KBM-7 (cell line): ENCODE measurements around the gene BTBD16.

ENCODE experiments used
- DNase-seq: peaks from one replicate; pipeline ENCODE4 v3.0.0-alpha.2; 2015
- in situ Hi-C: fragments of 300-500 bp; cut with MboI; formaldehyde crosslinking; loops from 2 replicates; pipeline ENCODE4 v1.14.3; 2020; ENCODE audit warnings: low sequenced_read_pairs, low pct_unique_long_range_greater_than_20kb, mixed read lengths

The BTBD16 gene

GRCh38 chr10:122380703-122381102 lies 109.6 kb downstream of the BTBD16 start:
- in situ Hi-C loops = no loop called here
- DNase-seq = no peak

- no peak for DNase-seq
- in situ Hi-C loops = no loop called here
Observed at GRCh38 chr10:122381680-122382079, 110.6 kb downstream of the BTBD16 start.

DNA sequence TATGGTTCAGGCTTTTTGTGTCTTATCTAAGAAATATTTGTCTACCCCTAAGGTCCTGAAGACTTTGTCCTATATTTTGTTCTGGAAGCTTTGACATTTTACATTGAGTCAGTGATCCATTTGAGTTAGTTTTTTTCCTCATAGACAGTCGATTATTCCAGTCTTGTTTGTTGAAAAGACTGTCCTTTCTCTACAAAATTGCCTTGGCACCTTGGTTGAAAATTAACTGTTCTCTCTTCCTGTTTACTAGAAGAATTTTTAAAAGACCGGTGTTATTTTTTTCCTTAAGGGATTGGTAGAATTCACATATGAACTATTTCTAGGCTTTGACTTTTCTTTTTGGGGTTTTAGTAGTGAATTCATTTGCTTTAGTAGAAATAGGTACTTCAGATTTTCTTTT lies 115.4 kb downstream of the BTBD16 start:
- DNase-seq = no peak
- in situ Hi-C loops = no loop called here

- in situ Hi-C loops = no loop called here
- no peak for DNase-seq
Observed at GRCh38 chr10:122387572-122387971, 116.5 kb downstream of the BTBD16 start.
